ENCODE data around the gene BPI.
A peak's percentile ranks its signal among the peaks of the same experiment; 100 is the strongest.
"Not testable (repeated sequence)": the region's sequence is repeated elsewhere in the genome, so short reads cannot be mapped to it uniquely, and the experiment has no call there.

The BPI gene

DNA sequence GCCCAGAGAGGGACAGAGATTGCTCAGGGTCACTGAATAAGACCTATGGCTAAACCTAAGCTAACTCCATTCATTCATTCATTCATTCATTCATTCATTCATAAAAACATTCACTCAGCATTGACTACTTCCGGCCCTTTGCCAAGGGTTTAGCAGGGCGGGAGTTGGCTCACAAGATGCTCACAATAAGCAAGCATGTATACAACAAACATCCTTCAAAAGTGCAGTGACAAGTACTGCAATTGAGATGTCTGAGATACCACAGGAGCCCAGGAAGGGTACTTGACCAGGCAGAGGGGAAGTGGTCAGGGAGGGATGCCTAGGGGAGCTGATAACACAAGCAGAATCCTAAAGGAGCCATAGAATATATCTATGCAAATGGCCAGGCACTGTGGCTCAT, 25.2 kb upstream of the BPI start:
- DNase-seq: no peak

- DNase-seq: not testable (repeated sequence)
Observed at GRCh38 chr20:38281176-38281915, 22.6 kb upstream of the BPI start.

DNA sequence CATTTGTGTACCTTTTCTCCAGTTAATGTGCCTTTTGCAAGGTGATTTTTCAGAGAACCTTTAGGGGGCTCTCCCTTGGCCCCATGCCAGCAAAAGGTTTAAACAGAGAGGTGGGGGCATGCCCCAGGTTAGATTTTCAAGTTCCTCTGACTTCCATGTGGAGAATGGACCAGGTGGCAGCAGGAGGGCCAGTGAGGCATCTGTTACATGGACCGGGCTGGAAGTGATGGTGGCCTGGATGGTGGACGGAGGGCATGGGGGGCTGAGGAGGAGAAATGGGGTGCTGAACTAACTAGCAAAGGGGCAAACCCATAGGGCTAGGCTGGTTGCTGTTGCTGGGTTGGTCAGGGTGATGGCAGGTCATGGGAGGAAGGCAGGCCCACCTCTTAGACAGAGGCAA, 20.7 kb upstream of the BPI start:
- no peak for DNase-seq

DNA sequence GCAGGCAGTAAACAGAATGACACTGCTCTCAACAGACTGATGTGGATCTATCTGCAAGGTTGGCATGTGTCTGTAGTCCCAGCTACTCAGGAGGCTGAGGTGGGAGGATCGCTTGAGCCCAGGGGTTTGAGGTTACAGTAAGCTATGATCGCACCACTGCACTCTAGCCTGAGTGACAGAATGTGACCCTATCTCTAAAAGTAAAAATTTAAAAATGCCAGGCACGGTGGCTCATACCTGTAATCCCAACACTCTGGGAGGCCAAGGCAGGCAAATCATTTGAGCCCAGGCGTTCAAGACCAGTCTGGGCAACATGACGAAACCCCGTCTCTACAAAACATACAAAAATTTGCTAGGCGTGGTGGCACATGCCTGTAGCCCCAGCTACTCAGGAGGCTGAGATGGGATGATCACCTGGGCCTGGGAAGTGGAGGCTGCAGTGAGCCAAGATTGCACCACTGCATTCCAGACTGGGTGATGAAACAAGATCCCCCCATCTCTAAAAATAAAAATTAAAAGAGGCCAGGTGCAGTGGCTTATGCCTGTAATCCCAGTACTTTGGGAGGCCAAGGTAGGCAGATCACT, 19.8 kb upstream of the BPI start:
- DNase-seq: not testable (repeated sequence)

DNA sequence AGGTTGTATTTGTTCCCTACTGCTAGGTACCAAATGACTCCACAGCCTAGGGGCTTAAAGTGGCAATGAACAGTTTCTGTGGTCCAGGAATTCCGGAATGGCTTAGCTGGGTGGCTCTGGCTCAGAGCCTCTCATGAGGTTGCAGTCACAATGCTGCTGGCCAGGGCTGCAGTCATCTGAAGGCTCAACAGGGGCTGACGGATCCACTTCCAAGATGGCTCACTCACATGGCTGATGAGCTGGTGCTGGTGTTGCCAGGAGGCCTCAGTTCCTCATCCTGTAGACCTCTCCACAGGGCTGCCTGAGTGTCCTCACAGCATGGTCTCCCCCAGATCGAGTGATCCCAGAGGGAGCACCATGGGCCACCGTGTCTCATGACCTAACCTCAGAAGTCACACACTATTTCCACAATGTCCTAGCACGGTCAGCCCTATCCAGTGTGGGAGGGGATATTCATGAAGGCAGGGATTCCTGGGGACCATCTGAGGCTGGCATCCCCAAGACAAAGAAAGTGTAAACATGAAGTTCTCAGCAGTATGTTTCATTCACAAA, 19.0 kb upstream of the BPI start:
- DNase-seq: no peak

GRCh38 chr20:38286586-38287531, 17.1 kb upstream of the BPI start:
- peak; percentile 62 for DNase-seq

- peak; percentile 69 for DNase-seq
Observed at GRCh38 chr20:38290829-38291814, 12.8 kb upstream of the BPI start.

- no peak for DNase-seq
Observed at GRCh38 chr20:38291966-38292365, 12.0 kb upstream of the BPI start.

DNA sequence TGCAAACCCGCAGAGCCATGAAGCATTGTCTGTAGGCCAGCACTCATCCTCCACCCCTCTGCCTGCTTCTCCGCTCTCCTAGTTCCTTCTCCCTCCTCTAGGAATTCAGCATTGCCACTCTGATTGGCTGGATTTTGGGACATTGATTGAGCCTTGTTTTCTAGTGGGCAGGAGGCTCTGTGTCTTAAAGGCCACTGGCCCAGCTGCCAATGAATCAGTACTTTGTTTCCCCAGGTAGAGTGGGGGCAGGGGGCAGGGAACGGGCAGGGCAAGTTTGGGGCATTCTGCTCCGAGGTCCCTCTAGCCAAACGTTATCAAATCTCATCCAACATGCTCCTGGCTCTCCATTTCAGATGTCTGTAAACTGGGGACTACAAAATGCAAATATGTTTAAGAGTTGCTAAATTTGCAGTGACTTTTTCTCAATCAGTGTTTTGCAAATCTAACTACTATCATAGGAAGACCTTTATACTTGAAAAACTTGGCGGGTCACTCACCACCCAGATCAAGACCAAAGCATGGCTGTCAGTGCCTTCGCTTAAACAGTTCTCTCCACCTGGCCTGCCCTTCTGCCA, 10.4 kb upstream of the BPI start:
- DNase-seq: no peak

DNA sequence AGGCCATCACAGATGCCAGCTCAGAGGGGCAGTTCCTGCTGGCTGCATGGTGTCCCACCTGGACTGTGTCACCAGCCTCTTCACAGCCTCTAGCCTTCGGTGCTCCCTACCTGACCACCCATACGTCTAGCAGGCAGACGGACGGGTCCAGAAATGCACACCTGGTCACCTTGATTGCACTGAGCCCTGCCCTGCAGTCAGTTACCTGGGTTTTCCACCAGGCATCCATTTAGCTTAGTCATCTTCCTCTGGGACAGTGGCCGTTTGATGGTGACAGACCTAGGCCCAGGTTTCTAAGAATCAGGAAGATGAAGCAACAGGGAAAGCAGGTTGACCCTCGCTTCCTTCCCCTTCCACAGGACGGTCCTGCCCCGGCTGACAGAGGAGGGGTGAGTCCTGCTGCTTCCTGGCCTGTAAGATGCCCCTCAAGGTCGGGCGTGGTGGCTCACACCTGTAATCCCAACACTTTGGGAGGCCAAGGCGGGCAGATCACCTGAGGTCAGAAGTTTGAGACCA, 9.8 kb upstream of the BPI start:
- DNase-seq: no peak

DNA sequence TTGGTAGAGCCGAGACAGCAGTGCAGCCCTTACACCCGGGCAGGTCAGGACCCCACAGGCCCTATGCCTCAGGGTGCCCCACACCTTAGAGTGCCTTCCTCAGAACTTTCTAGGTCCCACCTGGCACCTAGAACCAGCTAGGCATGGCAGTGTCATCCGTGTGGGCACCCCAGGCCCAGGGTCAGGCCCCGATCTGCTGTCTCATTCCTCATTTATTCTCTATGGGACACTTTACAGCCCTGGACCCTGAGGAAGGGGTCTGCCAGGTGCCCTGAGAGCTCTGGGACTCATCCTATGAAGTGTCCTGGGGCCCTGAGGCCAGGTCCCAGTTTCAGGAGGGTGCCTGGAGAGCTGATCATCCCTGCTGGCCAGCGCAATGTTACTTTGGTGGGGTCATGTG, 8.1 kb upstream of the BPI start:
- DNase-seq: no peak

GRCh38 chr20:38296433-38296832, 7.5 kb upstream of the BPI start:
- no peak for DNase-seq

DNA sequence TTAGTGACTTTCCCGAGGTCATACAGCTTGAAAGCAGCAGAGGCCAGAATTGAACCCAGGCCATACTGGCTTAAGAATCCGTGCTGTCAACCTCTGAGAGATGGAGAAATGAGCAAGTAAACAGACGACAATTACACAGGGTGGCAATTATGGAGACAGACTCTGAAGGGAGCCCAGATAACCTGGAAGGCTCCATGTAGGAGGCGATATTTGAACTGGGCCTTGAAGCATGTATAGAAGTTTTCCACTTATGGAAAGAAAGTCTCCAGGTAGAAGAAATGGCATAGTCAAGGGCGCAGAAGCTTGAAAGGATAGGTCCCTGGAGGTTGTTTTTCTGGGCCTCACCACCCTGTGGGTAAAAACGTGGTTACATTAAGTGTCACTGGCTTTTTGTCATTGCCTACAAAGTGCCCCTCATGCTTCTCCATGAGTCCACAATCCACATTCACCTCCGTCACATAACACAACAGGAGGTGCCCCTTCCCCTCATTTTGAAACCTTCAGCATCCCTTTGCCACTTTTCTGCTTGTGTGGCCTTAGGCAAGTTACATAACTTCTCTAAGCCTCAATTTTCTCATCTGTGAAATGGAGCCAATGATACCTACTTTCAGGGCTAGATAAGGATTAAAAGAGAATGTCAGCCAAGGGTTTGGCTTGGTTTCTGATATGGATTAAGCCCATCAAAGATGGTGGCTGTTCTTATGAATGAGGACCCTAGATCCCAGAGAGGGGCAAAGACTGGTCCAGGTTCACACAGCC, 5.9 kb upstream of the BPI start:
- no peak for DNase-seq

DNA sequence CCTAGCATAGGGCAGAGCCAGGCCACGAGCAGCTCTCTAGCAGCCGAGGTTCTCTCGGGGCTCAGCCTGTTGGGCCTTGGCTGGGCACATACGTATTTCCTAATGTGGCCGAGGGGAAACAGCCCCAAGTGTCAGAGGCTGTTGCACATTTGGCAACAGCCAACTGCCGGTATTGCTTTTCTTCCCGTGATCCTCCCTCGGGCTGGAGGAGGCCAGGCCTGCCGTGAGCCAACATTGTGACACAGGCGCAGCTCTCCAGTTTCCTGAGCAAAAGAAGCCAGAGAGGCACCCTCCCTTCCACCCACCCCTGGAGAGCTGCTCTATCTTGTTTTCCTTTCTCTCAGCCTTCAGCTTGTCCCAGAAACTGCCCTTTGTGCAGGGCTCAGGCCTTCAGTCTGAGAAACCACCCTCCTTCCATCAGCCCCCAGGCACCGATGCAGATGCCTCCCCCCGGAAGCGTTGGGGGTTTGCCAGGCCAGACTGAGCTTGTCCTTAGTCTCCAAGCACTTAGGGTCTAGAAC, 5.1 kb upstream of the BPI start:
- DNase-seq: peak; percentile 75

DNA sequence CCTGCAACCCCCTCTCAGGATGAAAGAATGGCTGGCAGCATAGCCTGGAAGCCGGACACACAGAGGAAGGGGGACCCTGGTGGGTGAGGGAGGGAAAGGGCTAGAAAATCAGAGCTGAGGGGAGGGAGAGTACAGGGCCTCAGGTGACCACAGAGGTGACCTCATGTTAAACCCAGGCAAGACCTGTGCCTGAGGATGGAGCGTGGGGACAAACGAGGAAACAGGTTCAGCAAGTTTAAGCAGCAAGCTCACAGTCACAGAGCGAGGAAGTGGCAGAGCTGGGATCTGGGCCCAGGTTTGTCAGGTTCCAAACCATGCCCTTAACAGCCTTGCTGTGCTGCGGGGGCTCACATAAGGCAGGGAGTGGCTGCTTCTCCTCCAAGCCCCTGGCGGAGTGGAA, 4.0 kb upstream of the BPI start:
- DNase-seq: no peak

GRCh38 chr20:38300438-38300837, 3.5 kb upstream of the BPI start:
- no peak for DNase-seq

- no peak for DNase-seq
Observed at GRCh38 chr20:38301309-38301708, 2.6 kb upstream of the BPI start.

GRCh38 chr20:38302786-38303185, 1.2 kb upstream of the BPI start:
- peak; percentile 64 for DNase-seq

- DNase-seq: no peak
Observed at GRCh38 chr20:38304845-38305447, 990 bp downstream of the BPI start.

DNA sequence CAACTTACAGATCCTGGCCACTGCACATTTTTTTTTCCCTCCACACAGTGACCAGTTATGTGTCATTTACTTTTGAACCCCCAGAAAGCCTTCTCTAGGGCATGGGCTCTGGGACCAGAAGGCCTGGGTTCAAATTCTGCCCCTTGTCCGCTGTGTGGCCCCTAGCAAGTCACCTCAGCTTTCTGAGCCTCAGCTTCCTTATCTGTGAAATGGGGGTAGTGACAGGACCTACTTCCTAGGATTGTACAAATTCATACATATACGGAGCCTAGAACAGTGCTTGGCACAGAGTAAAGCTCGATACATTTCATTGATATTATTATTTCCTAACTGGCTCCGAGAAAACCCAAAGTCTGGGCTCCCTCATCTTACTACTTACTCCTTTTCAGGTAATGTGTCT, 1.6 kb downstream of the BPI start:
- no peak for DNase-seq

All from left hindlimb (tissue), 1 donor.